Sigmoid colon (tissue), 7 donors: ENCODE results near the gene C3orf22. TPM values are rescaled to one million over a fixed set of nuclear protein-coding genes. Genes with fewer than 3 reads are reported as not detected.
"Not testable (repeated sequence)": the region's sequence is repeated elsewhere in the genome, so short reads cannot be mapped to it uniquely, and the experiment has no call there.

Experiments
- DNase-seq: peaks from one replicate; pipeline ENCODE4 v3.0.0-alpha.2; 2019
- H3K27ac ChIP-seq, 4 donors: fragments of 200-600 bp; sonication (generic); one replicate each; pipeline ENCODE4 v1.5.1; 2016 to 2019; ENCODE audit warnings: mild to moderate bottlenecking in 1 of 4
- H3K27me3 ChIP-seq, 3 donors: fragments of 200-600 bp; sonication (generic); one replicate each; pipeline ENCODE4 v1.5.1; 2019; ENCODE audit warnings: mild to moderate bottlenecking in 1 of 3
- H3K36me3 ChIP-seq, 4 donors: fragments of 200-600 bp; sonication (generic); one replicate each; pipeline ENCODE4 v1.5.1; 2016 to 2019
- H3K4me1 ChIP-seq, 4 donors: fragments of 200-600 bp; sonication (generic); one replicate each; pipeline ENCODE4 v1.5.1; 2017 to 2019
- H3K4me3 ChIP-seq, 4 donors: fragments of 200-600 bp; sonication (generic); one replicate each; pipeline ENCODE4 v1.5.1; 2017 to 2019; ENCODE audit warnings: mild to moderate bottlenecking in 2 of 4, moderate library complexity in 1 of 4
- H3K9me3 ChIP-seq, 4 donors: fragments of 200-600 bp in 3 of 4; sonication (generic) in 3 of 4; one replicate each; pipeline versions ENCODE4 v1.5.1 to v1.6.1; 2013 to 2019
- EP300 ChIP-seq, 4 donors: sonication (generic); formaldehyde crosslinking; IDR thresholded peaks; one replicate each; pipeline ENCODE4 v1.6.1; 2017; ENCODE audit warnings: antibody characterized with exemption in 4 of 4
- POLR2A ChIP-seq, 2 donors: fragments of 450-650 bp; IDR thresholded peaks; one replicate each; pipeline ENCODE4 v1.6.1; 2016; ENCODE audit warnings: antibody characterized with exemption in 2 of 2, mild to moderate bottlenecking in 2 of 2, moderate library complexity in 2 of 2
- POLR2AphosphoS5 ChIP-seq, 4 donors: sonication (generic); formaldehyde crosslinking; IDR thresholded peaks; one replicate each; pipeline ENCODE4 v1.6.1; 2017; ENCODE audit warnings: antibody characterized with exemption in 4 of 4
- WGBS, 2 donors: extraction: QIAGEN DNeasy Blood & Tissue Kit; methylation state at CpG; one replicate each; pipeline ENCODE4 v1.1.7; 2013; 5-methylcytosine and 5-hydroxymethylcytosine counted together
- intact Hi-C: fragments of 100-400 bp; cut with DNase I; formaldehyde crosslinking; loops from one replicate; pipeline ENCODE4 v1.15.1; 2023
- polyA plus RNA-seq, 3 donors: library from polyadenylated mRNA; stranded (reverse); fragments of 200-250 nt; gene quantifications; one replicate each; pipeline ENCODE4 v1.2.3, GENCODE V29; 2013
- total RNA-seq, 4 donors: library from RNA; depleted of rRNA; stranded (reverse); fragments of >200 nt; gene quantifications; one replicate each; pipeline ENCODE4 v1.1.0, GENCODE V29; 2016
- TF ChIP-seq, protein P1 (sequence below), 4 experiments: fragments of 450-650 bp in 3 of 4; fragments of 200-600 bp in 1 of 4; IDR thresholded peaks; one replicate each; pipeline ENCODE4 v1.5.1; 2016 to 2019; ENCODE audit warnings: antibody characterized with exemption in 4 of 4, mild to moderate bottlenecking in 3 of 4, moderate library complexity in 2 of 4
- donor health status: healthy with polysubstance abuse.
- donor health status: Bipolar disorder and iron deficiency.
- donor health status: healthy.

Gene C3orf22
- total and polyA plus RNA-seq, 7 donors = 0.54 TPM; not detected in 6

DNA sequence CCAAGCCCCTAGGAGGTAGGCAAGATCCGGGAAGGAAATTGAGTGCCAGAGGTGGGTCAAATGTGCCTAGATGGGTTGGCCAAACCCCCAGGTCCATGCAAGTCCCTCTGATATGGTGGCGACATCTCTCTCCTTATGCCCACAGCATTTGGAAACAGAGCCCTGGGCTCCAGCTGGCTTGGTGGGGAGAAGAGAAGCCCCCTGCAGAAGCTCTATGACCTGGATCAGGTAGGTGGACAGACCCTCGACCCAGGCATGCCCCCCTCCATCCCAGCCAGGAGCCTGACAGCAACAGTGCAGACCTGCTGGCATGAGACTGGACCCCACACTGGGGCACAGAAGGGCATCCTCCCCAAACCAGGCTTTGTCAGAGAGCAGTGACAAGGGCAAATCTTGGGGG is 22.6 kb downstream of the C3orf22 start:
- Histone ChIP-seq H3K27ac (no peak overlapping the region), H3K9me3 (no peaks in the 10 kb centered on the region), H3K36me3 (no peaks in the 10 kb centered on the region), H3K27me3 (peaks cover 0 to 27% (median 0%) of the 10 kb centered on the region in 3 donors), H3K4me3 (no peak overlapping the region), H3K4me1 (no peaks in the 10 kb centered on the region)
- DNase-seq = peak; percentile 40
- intact Hi-C loops = no loop called here
- 76 to 82% methylated on average over 3 of the region's 3 CpGs for WGBS, 2 donors
- TF ChIP-seq POLR2A (IDR thresholded peaks at IDR 0.05) = no peak
- no peak for TF ChIP-seq EP300 (IDR thresholded peaks at IDR 0.05)
- TF ChIP-seq, protein P1, sequence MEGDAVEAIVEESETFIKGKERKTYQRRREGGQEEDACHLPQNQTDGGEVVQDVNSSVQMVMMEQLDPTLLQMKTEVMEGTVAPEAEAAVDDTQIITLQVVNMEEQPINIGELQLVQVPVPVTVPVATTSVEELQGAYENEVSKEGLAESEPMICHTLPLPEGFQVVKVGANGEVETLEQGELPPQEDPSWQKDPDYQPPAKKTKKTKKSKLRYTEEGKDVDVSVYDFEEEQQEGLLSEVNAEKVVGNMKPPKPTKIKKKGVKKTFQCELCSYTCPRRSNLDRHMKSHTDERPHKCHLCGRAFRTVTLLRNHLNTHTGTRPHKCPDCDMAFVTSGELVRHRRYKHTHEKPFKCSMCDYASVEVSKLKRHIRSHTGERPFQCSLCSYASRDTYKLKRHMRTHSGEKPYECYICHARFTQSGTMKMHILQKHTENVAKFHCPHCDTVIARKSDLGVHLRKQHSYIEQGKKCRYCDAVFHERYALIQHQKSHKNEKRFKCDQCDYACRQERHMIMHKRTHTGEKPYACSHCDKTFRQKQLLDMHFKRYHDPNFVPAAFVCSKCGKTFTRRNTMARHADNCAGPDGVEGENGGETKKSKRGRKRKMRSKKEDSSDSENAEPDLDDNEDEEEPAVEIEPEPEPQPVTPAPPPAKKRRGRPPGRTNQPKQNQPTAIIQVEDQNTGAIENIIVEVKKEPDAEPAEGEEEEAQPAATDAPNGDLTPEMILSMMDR (IDR thresholded peaks at IDR 0.05) = no peak
- TF ChIP-seq POLR2AphosphoS5 (IDR thresholded peaks at IDR 0.05) = no peak

DNA sequence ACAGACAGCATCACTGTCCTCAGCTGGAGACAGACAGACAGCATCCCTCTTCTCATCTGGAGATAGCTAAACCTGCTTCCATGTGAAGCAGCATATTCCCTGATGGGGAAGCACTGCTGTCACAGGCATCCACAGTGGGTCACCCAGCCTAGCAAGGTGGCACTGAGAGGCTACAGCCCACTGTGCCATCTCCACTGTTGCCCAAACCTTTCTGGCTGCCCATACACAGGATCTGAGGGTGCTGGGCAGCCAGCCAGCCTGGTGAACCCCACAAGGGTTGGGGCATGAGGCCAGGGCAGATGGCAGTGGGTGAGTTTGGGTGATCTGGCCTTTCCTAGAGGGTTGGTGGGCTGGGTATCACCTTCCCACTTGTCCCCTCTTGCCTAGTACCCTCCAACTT is 23.1 kb downstream of the C3orf22 start:
- no peaks in the 10 kb centered on the region for H3K9me3 ChIP-seq
- peak; percentile 52 for DNase-seq
- H3K4me3 ChIP-seq = no peak overlapping the region
- H3K36me3 ChIP-seq = no peaks in the 10 kb centered on the region
- intact Hi-C loops = no loop called here
- H3K27me3 ChIP-seq = peaks cover 0 to 23% (median 0%) of the 10 kb centered on the region in 3 donors
- H3K4me1 ChIP-seq = no peaks in the 10 kb centered on the region
- TF ChIP-seq, protein P1 (IDR thresholded peaks at IDR 0.05) = no peak
- no peak overlapping the region for H3K27ac ChIP-seq

DNA sequence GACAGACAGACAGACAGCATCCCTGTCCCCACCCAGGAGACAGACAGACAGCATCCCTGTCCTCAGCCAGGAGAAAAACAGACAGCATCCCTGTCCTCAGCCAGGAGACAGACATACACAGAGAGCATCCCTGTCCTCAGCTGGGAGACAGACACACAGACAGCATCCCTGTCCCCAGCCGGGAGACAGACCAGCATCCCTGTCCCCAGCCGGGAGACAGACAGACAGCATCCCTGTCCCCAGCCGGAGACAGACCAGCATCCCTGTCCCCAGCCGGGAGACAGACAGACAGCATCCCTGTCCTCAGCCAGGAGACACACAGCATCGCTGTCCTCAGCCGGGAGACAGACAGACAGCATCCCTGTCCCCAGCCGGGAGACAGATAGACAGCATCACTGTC is 24.0 kb downstream of the C3orf22 start:
- H3K9me3 ChIP-seq, intact Hi-C loops, H3K4me1 ChIP-seq, H3K36me3 ChIP-seq, H3K4me3 ChIP-seq, H3K27ac ChIP-seq: not testable (repeated sequence)
- WGBS, 2 donors = 88 to 91% methylated on average over 7 of the region's 7 CpGs
- peak; percentile 22 for DNase-seq
- peaks cover 0 to 23% (median 0%) of the 10 kb centered on the region in 3 donors for H3K27me3 ChIP-seq

DNA sequence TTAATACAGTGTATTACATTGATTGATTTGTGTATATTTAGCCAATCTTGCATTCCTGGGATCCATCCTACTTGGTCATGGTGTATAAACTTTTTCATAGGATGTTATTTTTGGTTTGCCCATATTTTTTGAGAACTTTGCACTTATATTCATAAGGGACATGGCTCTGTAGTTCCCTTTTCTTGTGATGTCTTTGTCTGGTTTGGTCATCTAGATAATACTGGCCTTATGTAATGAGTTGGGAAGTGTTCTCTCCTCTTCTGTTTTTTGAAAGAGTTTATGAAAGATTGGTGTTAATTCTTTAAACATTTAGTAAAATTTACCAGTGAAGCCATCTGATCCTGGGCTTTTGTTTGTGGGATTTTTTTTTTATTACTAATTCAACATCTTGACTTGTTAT is 25.2 kb downstream of the C3orf22 start:
- Histone ChIP-seq H3K27me3 (peaks cover 0 to 23% (median 0%) of the 10 kb centered on the region in 3 donors), H3K4me3 (no peak overlapping the region), H3K27ac (no peak overlapping the region), H3K36me3 (no peaks in the 10 kb centered on the region), H3K4me1 (no peaks in the 10 kb centered on the region), H3K9me3 (no peaks in the 10 kb centered on the region)
- intact Hi-C loops = no loop called here
- TF ChIP-seq POLR2A (IDR thresholded peaks at IDR 0.05) (no peak), EP300 (IDR thresholded peaks at IDR 0.05) (no peak), POLR2AphosphoS5 (IDR thresholded peaks at IDR 0.05) (no peak)
- TF ChIP-seq, protein P1 (IDR thresholded peaks at IDR 0.05) = no peak
- DNase-seq = no peak

DNA sequence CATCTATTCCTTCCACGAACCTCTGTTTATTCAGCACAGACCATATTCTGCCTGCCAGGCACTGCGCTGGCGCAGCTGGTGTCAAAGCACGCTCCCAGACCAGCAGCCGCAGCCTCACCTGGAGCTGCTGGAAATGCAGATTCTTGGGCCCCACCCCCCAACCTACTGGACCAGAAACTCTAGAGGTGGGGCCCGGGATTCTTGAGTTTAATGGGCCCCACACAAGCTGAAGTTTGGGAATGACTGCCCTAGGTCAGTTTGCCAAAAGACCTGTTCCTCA is 27.7 kb downstream of the C3orf22 start:
- intact Hi-C loops = no loop called here
- Histone ChIP-seq H3K36me3 (no peaks in the 10 kb centered on the region), H3K4me1 (no peaks in the 10 kb centered on the region), H3K9me3 (no peaks in the 10 kb centered on the region), H3K27me3 (peaks cover 0 to 8% (median 0%) of the 10 kb centered on the region in 3 donors), H3K4me3 (no peak overlapping the region), H3K27ac (no peak overlapping the region)
- 84 to 92% methylated on average over 6 of the region's 6 CpGs for WGBS, 2 donors
- TF ChIP-seq, protein P1 (IDR thresholded peaks at IDR 0.05) = no peak
- TF ChIP-seq POLR2A (IDR thresholded peaks at IDR 0.05) (no peak), POLR2AphosphoS5 (IDR thresholded peaks at IDR 0.05) (no peak), EP300 (IDR thresholded peaks at IDR 0.05) (no peak)
- peak; percentile 36 for DNase-seq
